ENCODE measurements around the gene HDAC9. TPM values are rescaled to one million over a fixed set of nuclear protein-coding genes. Genes with fewer than 3 reads are reported as not detected.
A peak's percentile ranks its signal among the peaks of the same experiment; 100 is the strongest.

Gene HDAC9
- total RNA-seq, 1 experiment from 2014 or later = 159 TPM

GRCh38 chr7:18667466-18667865 lies 171.9 kb downstream of the HDAC9 start:
- no TSS peak for BruUV-seq (replicated peaks)
- peak; percentile 7 for DNase-seq
- peaks cover 11% of the 10 kb centered on the region for H3K36me3 Mint-ChIP-seq (ENCODE audit: insufficient read depth, unreplicated experiment)
- H3K27me3 Mint-ChIP-seq (ENCODE audit: unreplicated experiment) = no peaks in the 10 kb centered on the region
- intact Hi-C loops (cut with micrococcal nuclease; ENCODE audit: unreplicated experiment) = loop anchor here (1.0 kb wide), 1 partner anchor 315 kb away; no protein-coding TSS in a partner anchor
- TF ChIP-seq CTCF (IDR thresholded peaks at IDR 0.05; ENCODE audit: unreplicated experiment) = no peak
- H3K4me1 Mint-ChIP-seq (ENCODE audit: low read depth, unreplicated experiment) = peaks cover 10% of the 10 kb centered on the region
- H3K9me3 Mint-ChIP-seq (ENCODE audit: low read depth, unreplicated experiment) = no peaks in the 10 kb centered on the region
- H3K27ac Mint-ChIP-seq (ENCODE audit: unreplicated experiment) = peak overlapping the region; percentile 16
- CTCF ChIA-PET = interaction anchor here (0.8 kb wide), 1 partner anchor 314 kb away, joined by 3 read pairs; no protein-coding TSS in a partner anchor
- no peak overlapping the region for H3K4me3 Mint-ChIP-seq (ENCODE audit: low read depth, unreplicated experiment)

GRCh38 chr7:18671176-18671575 lies 175.6 kb downstream of the HDAC9 start:
- BruUV-seq (replicated peaks) = no TSS peak
- H3K27me3 Mint-ChIP-seq (ENCODE audit: unreplicated experiment) = no peaks in the 10 kb centered on the region
- CTCF ChIA-PET = interaction anchor here (0.5 to 0.7 kb wide), 2 partner anchors 898 to 1228 kb away, joined by 3 to 9 read pairs; no protein-coding TSS in a partner anchor

GRCh38 chr7:18675579-18675978 lies 180.0 kb downstream of the HDAC9 start:
- intact Hi-C loops (cut with micrococcal nuclease; ENCODE audit: unreplicated experiment) = no loop called here
- Mint-ChIP-seq H3K9me3 (ENCODE audit: low read depth, unreplicated experiment) (no peaks in the 10 kb centered on the region), H3K4me1 (ENCODE audit: low read depth, unreplicated experiment) (peaks cover 8% of the 10 kb centered on the region), H3K27ac (ENCODE audit: unreplicated experiment) (no peak overlapping the region), H3K36me3 (ENCODE audit: insufficient read depth, unreplicated experiment) (peaks cover 4% of the 10 kb centered on the region), H3K27me3 (ENCODE audit: unreplicated experiment) (no peaks in the 10 kb centered on the region), H3K4me3 (ENCODE audit: low read depth, unreplicated experiment) (no peak overlapping the region)
- no TSS peak for BruUV-seq (replicated peaks)
- CTCF ChIA-PET = no interaction called here
- no peak for TF ChIP-seq CTCF (IDR thresholded peaks at IDR 0.05; ENCODE audit: unreplicated experiment)
- DNase-seq = no peak

More at GRCh38 chr7:18671176-18671575, 175.6 kb downstream of the HDAC9 start:
- intact Hi-C loops (cut with micrococcal nuclease; ENCODE audit: unreplicated experiment) = no loop called here
- peaks cover 12% of the 10 kb centered on the region for H3K4me1 Mint-ChIP-seq (ENCODE audit: low read depth, unreplicated experiment)
- H3K27ac Mint-ChIP-seq (ENCODE audit: unreplicated experiment) = no peak overlapping the region
- no peak overlapping the region for H3K4me3 Mint-ChIP-seq (ENCODE audit: low read depth, unreplicated experiment)
- no peaks in the 10 kb centered on the region for H3K9me3 Mint-ChIP-seq (ENCODE audit: low read depth, unreplicated experiment)
- peaks cover 8% of the 10 kb centered on the region for H3K36me3 Mint-ChIP-seq (ENCODE audit: insufficient read depth, unreplicated experiment)
- no peak for DNase-seq
- TF ChIP-seq CTCF (IDR thresholded peaks at IDR 0.05; ENCODE audit: unreplicated experiment) = no peak

- H3K27me3 Mint-ChIP-seq (ENCODE audit: unreplicated experiment) = no peaks in the 10 kb centered on the region
- DNase-seq = no peak
- H3K9me3 Mint-ChIP-seq (ENCODE audit: low read depth, unreplicated experiment) = no peaks in the 10 kb centered on the region
- no peak overlapping the region for H3K27ac Mint-ChIP-seq (ENCODE audit: unreplicated experiment)
- peaks cover 8% of the 10 kb centered on the region for H3K36me3 Mint-ChIP-seq (ENCODE audit: insufficient read depth, unreplicated experiment)
- intact Hi-C loops (cut with micrococcal nuclease; ENCODE audit: unreplicated experiment) = no loop called here
- no peak overlapping the region for H3K4me3 Mint-ChIP-seq (ENCODE audit: low read depth, unreplicated experiment)
- CTCF ChIA-PET = no interaction called here
- TF ChIP-seq CTCF (IDR thresholded peaks at IDR 0.05; ENCODE audit: unreplicated experiment) = no peak
- no TSS peak for BruUV-seq (replicated peaks)
- peaks cover 8% of the 10 kb centered on the region for H3K4me1 Mint-ChIP-seq (ENCODE audit: low read depth, unreplicated experiment)
Measured at GRCh38 chr7:18679261-18679660, 183.7 kb downstream of the HDAC9 start.

All from Calu3 (cell line).